ENCODE results near the gene FAM107B.
A peak's percentile ranks its signal among the peaks of the same experiment; 100 is the strongest.

The FAM107B gene

GRCh38 chr10:14781763-14782162 lies 7.1 kb upstream of the FAM107B start:
- in situ Hi-C loops (cut with MboI; ENCODE audit: low pct_unique_long_range_greater_than_20kb, low sequenced_read_pairs) = no loop called here
- DNase-seq = peak; percentile 14

GRCh38 chr10:14779001-14779651 lies 4.4 kb upstream of the FAM107B start:
- in situ Hi-C loops (cut with MboI; ENCODE audit: low pct_unique_long_range_greater_than_20kb, low sequenced_read_pairs) = no loop called here
- DNase-seq = no peak

GRCh38 chr10:14776546-14776945 lies 1.8 kb upstream of the FAM107B start:
- in situ Hi-C loops (cut with MboI; ENCODE audit: low pct_unique_long_range_greater_than_20kb, low sequenced_read_pairs) = no loop called here
- no peak for DNase-seq

- no peak for DNase-seq
- in situ Hi-C loops (cut with MboI; ENCODE audit: low pct_unique_long_range_greater_than_20kb, low sequenced_read_pairs) = no loop called here
These were observed 959 bp upstream of the FAM107B start for GRCh38 chr10:14775656-14776055.

- in situ Hi-C loops (cut with MboI; ENCODE audit: low pct_unique_long_range_greater_than_20kb, low sequenced_read_pairs) = no loop called here
- no peak for DNase-seq
These were observed 500 bp downstream of the FAM107B start for GRCh38 chr10:14774214-14774580.

- in situ Hi-C loops (cut with MboI; ENCODE audit: low pct_unique_long_range_greater_than_20kb, low sequenced_read_pairs) = no loop called here
- DNase-seq = no peak
These were observed 1.0 kb downstream of the FAM107B start for GRCh38 chr10:14773551-14774213.

- in situ Hi-C loops (cut with MboI; ENCODE audit: low pct_unique_long_range_greater_than_20kb, low sequenced_read_pairs) = no loop called here
These were observed 2.3 kb downstream of the FAM107B start for GRCh38 chr10:14772399-14772798.

GRCh38 chr10:14770927-14771326 lies 3.8 kb downstream of the FAM107B start:
- in situ Hi-C loops (cut with MboI; ENCODE audit: low pct_unique_long_range_greater_than_20kb, low sequenced_read_pairs) = no loop called here
- DNase-seq = no peak

More at GRCh38 chr10:14772399-14772798, 2.3 kb downstream of the FAM107B start:
- DNase-seq = no peak

GRCh38 chr10:14761372-14761771 lies 13.3 kb downstream of the FAM107B start:
- DNase-seq = peak; percentile 11
- in situ Hi-C loops (cut with MboI; ENCODE audit: low pct_unique_long_range_greater_than_20kb, low sequenced_read_pairs) = no loop called here

GRCh38 chr10:14758994-14759664 lies 15.6 kb downstream of the FAM107B start:
- no peak for DNase-seq

GRCh38 chr10:14758451-14758850 lies 16.2 kb downstream of the FAM107B start:
- in situ Hi-C loops (cut with MboI; ENCODE audit: low pct_unique_long_range_greater_than_20kb, low sequenced_read_pairs) = no loop called here
- no peak for DNase-seq

More at GRCh38 chr10:14758994-14759664, 15.6 kb downstream of the FAM107B start:
- in situ Hi-C loops (cut with MboI; ENCODE audit: low pct_unique_long_range_greater_than_20kb, low sequenced_read_pairs) = no loop called here

GRCh38 chr10:14757986-14758385 lies 16.7 kb downstream of the FAM107B start:
- in situ Hi-C loops (cut with MboI; ENCODE audit: low pct_unique_long_range_greater_than_20kb, low sequenced_read_pairs) = no loop called here

GRCh38 chr10:14757394-14757793 lies 17.3 kb downstream of the FAM107B start:
- in situ Hi-C loops (cut with MboI; ENCODE audit: low pct_unique_long_range_greater_than_20kb, low sequenced_read_pairs) = no loop called here
- no peak for DNase-seq

More at GRCh38 chr10:14757986-14758385, 16.7 kb downstream of the FAM107B start:
- no peak for DNase-seq

- in situ Hi-C loops (cut with MboI; ENCODE audit: low pct_unique_long_range_greater_than_20kb, low sequenced_read_pairs) = no loop called here
- DNase-seq = no peak
These were observed 21.3 kb downstream of the FAM107B start for GRCh38 chr10:14753441-14753840.

- no peak for DNase-seq
- in situ Hi-C loops (cut with MboI; ENCODE audit: low pct_unique_long_range_greater_than_20kb, low sequenced_read_pairs) = no loop called here
These were observed 22.8 kb downstream of the FAM107B start for GRCh38 chr10:14751921-14752320.

- no peak for DNase-seq
- in situ Hi-C loops (cut with MboI; ENCODE audit: low pct_unique_long_range_greater_than_20kb, low sequenced_read_pairs) = no loop called here
These were observed 23.4 kb downstream of the FAM107B start for GRCh38 chr10:14751014-14751896.

- in situ Hi-C loops (cut with MboI; ENCODE audit: low pct_unique_long_range_greater_than_20kb, low sequenced_read_pairs) = no loop called here
- DNase-seq = peak; percentile 27
These were observed 25.5 kb downstream of the FAM107B start for GRCh38 chr10:14749070-14749809.

- DNase-seq = no peak
- in situ Hi-C loops (cut with MboI; ENCODE audit: low pct_unique_long_range_greater_than_20kb, low sequenced_read_pairs) = no loop called here
These were observed 26.3 kb downstream of the FAM107B start for GRCh38 chr10:14748441-14748840.

- peak; percentile 80 for DNase-seq
- in situ Hi-C loops (cut with MboI; ENCODE audit: low pct_unique_long_range_greater_than_20kb, low sequenced_read_pairs) = no loop called here
These were observed 31.9 kb downstream of the FAM107B start for GRCh38 chr10:14742815-14743214.

Data from KBM-7 (cell line).